DND-41 (cell line): ENCODE results near the gene CYB5B.

Source experiments
- EZH2 ChIP-seq: IDR thresholded peaks from 3 replicates; pipeline ENCODE4 v1.6.1; 2012; ENCODE audit warnings: borderline replicate concordance, low read depth, mild to moderate bottlenecking, moderate library complexity, low read length, inconsistent platforms; ENCODE audit not compliant: severe bottlenecking
- TF ChIP-seq, protein P1 (sequence below): IDR thresholded peaks from 2 replicates; pipeline ENCODE4 v1.5.1; 2012; ENCODE audit warnings: borderline replicate concordance, low read length, moderate library complexity, mild to moderate bottlenecking; ENCODE audit not compliant: poor library complexity, severe bottlenecking; ENCODE audit errors: extremely low read depth

DNA sequence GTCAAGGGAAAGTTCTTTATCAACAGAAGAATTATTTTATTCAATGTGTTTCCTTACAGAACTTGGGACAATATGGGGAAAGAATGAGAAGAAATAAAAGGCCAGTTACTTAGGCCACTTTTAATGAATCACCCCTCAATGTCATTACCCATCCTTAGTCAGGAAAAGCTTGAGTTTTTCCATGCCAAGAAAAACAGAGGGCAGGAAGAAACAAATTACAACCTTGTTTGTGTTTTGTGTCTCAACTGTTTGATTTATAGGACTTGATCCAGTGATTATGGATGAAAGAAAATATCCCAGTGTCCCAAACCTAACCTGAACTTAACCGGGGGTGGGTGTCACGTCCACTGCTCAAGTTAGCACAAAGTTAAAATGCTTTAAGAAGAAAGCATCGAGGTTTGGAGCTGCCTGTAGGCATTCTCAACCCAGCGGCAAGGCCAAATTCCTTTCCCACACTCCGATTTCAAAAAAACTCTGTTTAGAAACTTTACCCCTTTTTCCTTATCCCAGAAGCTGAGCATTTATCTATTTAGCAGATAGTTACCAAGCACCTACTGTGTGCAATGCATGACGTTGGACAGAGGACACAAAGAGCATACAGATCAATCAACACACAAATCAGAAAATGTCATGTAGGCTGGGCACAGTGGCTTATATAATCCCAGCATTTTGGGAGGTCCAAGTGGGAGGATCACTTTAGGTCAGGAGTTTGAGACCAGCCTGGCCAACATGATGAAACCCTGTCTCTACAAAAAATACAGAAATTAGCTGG, 14.0 kb upstream of the CYB5B start:
- TF ChIP-seq, protein P1, sequence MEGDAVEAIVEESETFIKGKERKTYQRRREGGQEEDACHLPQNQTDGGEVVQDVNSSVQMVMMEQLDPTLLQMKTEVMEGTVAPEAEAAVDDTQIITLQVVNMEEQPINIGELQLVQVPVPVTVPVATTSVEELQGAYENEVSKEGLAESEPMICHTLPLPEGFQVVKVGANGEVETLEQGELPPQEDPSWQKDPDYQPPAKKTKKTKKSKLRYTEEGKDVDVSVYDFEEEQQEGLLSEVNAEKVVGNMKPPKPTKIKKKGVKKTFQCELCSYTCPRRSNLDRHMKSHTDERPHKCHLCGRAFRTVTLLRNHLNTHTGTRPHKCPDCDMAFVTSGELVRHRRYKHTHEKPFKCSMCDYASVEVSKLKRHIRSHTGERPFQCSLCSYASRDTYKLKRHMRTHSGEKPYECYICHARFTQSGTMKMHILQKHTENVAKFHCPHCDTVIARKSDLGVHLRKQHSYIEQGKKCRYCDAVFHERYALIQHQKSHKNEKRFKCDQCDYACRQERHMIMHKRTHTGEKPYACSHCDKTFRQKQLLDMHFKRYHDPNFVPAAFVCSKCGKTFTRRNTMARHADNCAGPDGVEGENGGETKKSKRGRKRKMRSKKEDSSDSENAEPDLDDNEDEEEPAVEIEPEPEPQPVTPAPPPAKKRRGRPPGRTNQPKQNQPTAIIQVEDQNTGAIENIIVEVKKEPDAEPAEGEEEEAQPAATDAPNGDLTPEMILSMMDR: no peak
- TF ChIP-seq EZH2: no peak
